ENCODE data around the gene RP9. TPM values are rescaled to one million over a fixed set of nuclear protein-coding genes. Genes with fewer than 3 reads are reported as not detected.

The RP9 gene, protein sequence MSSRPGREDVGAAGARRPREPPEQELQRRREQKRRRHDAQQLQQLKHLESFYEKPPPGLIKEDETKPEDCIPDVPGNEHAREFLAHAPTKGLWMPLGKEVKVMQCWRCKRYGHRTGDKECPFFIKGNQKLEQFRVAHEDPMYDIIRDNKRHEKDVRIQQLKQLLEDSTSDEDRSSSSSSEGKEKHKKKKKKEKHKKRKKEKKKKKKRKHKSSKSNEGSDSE
- total RNA-seq (10 to 100 TPM; 15.2 to 19.7 (median 15.6) TPM), polyA plus RNA-seq (16.3 TPM)
- long read RNA-seq, donor 1, transcript RP9-201 (6 exons, 1,121 nt), result major isoform, 29 of 31 reads
- long read RNA-seq, donor 1, partial matches to known transcripts, result 2 of 31 reads
- long read RNA-seq, donor 1, other reads (novel, unspliced or antisense), result 0 of 31 reads
- long read RNA-seq, donor 2, transcript RP9-201 (6 exons, 1,121 nt), result major isoform, 22 of 23 reads
- long read RNA-seq, donor 2, partial matches to known transcripts, result 0 of 23 reads
- long read RNA-seq, donor 2, other reads (novel, unspliced or antisense), result 1 of 23 reads
- long read RNA-seq, donor 3, transcript RP9-201 (6 exons, 1,121 nt), result major isoform, 5 of 6 reads
- long read RNA-seq, donor 3, partial matches to known transcripts, result 0 of 6 reads
- long read RNA-seq, donor 3, other reads (novel, unspliced or antisense), result 1 of 6 reads
- long read RNA-seq, donor 4, transcript RP9-201 (6 exons, 1,121 nt), result major isoform, 24 of 27 reads
- long read RNA-seq, donor 4, partial matches to known transcripts, result 0 of 27 reads
- long read RNA-seq, donor 4, other reads (novel, unspliced or antisense), result 3 of 27 reads

GRCh38 chr7:33109005-33109757 is at the start of gene RP9:
Gene RP9 (minus strand): TSS chr7:33109404. CDS start chr7:33109372, 32 bp downstream.
- under 1% methylated on average over 100 of the region's 100 CpGs for WGBS
- Histone ChIP-seq H3K9me3 (ENCODE audit: control insufficient read depth, low read length) (no peaks in the 10 kb centered on the region), H3K27ac (ENCODE audit: low read length) (peak within 1 kb of the TSS; percentile 89), H3K27me3 (ENCODE audit: control insufficient read depth, insufficient read depth) (no peaks in the 10 kb centered on the region), H3K4me1 (ENCODE audit: control insufficient read depth, insufficient read depth, low read length) (peaks cover 2% of the 10 kb centered on the region), H3K4me3 (ENCODE audit: low read length) (peak within 1 kb of the TSS; percentile 98)
- intact Hi-C loops (cut with DNase I), result loop anchor here in 2 of 4 donors (10.0 kb wide), 2 partner anchors 164 to 304 kb away; no protein-coding TSS in a partner anchor
- ATAC-seq (peak; percentile 90 to 92), DNase-seq (peak; percentile 68 to 90 (median 89))

GRCh38 chr7:33157781-33158180 is 48.6 kb upstream of the RP9 start:
- Histone ChIP-seq H3K27me3 (ENCODE audit: control insufficient read depth, insufficient read depth) (no peaks in the 10 kb centered on the region), H3K4me1 (ENCODE audit: control insufficient read depth, insufficient read depth, low read length) (peaks cover 2% of the 10 kb centered on the region), H3K4me3 (ENCODE audit: low read length) (no peak overlapping the region), H3K9me3 (ENCODE audit: control insufficient read depth, low read length) (no peaks in the 10 kb centered on the region), H3K27ac (ENCODE audit: low read length) (no peak overlapping the region)
- intact Hi-C loops (cut with DNase I), result no loop called here
- 50% methylated on average over 2 of the region's 2 CpGs for WGBS
- DNase-seq, result no peak
- ATAC-seq, result no peak

- DNase-seq (no peak), ATAC-seq (peak; percentile 54 to 85)
- Histone ChIP-seq H3K4me3 (ENCODE audit: low read length) (no peak overlapping the region), H3K27ac (ENCODE audit: low read length) (no peak overlapping the region), H3K27me3 (ENCODE audit: control insufficient read depth, insufficient read depth) (no peaks in the 10 kb centered on the region), H3K9me3 (ENCODE audit: control insufficient read depth, low read length) (no peaks in the 10 kb centered on the region), H3K4me1 (ENCODE audit: control insufficient read depth, insufficient read depth, low read length) (peaks cover 2% of the 10 kb centered on the region)
- WGBS, result 15% methylated on average over 1 of the region's 1 CpG
- intact Hi-C loops (cut with DNase I), result no loop called here
Observed at GRCh38 chr7:33157311-33157710, 48.1 kb upstream of the RP9 start.

GRCh38 chr7:33156441-33156840 is 47.2 kb upstream of the RP9 start:
- Histone ChIP-seq H3K4me1 (ENCODE audit: control insufficient read depth, insufficient read depth, low read length) (peaks cover 2% of the 10 kb centered on the region), H3K4me3 (ENCODE audit: low read length) (no peak overlapping the region), H3K27ac (ENCODE audit: low read length) (no peak overlapping the region), H3K9me3 (ENCODE audit: control insufficient read depth, low read length) (no peaks in the 10 kb centered on the region), H3K27me3 (ENCODE audit: control insufficient read depth, insufficient read depth) (no peaks in the 10 kb centered on the region)
- WGBS, result 98% methylated on average over 2 of the region's 2 CpGs
- intact Hi-C loops (cut with DNase I), result no loop called here
- no peak for DNase-seq
- ATAC-seq, result no peak

DNA sequence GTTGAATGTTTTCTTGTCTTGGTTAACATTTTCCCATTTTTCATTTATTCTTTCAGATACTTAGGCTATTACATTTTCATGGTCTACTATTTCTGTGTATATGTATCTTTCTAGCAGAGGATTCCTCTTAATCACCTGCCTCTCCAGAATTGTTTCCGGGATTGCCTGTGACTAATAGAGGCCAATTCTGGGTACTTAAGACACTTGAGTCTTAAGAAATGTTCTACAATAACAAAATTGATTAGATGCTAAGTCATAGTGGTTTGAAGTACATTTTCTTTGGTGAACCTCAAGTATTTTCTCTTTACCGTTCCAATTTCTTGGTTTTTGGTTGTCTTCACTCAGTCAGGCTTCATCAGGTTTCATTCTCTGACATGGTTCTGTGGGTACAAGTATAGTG is 46.6 kb upstream of the RP9 start:
- ATAC-seq, result no peak
- WGBS, result 98% methylated on average over 2 of the region's 2 CpGs
- DNase-seq, result no peak
- Histone ChIP-seq H3K27me3 (ENCODE audit: control insufficient read depth, insufficient read depth) (no peaks in the 10 kb centered on the region), H3K4me3 (ENCODE audit: low read length) (no peak overlapping the region), H3K27ac (ENCODE audit: low read length) (no peak overlapping the region), H3K4me1 (ENCODE audit: control insufficient read depth, insufficient read depth, low read length) (peaks cover 2% of the 10 kb centered on the region), H3K9me3 (ENCODE audit: control insufficient read depth, low read length) (no peaks in the 10 kb centered on the region)
- intact Hi-C loops (cut with DNase I), result no loop called here

DNA sequence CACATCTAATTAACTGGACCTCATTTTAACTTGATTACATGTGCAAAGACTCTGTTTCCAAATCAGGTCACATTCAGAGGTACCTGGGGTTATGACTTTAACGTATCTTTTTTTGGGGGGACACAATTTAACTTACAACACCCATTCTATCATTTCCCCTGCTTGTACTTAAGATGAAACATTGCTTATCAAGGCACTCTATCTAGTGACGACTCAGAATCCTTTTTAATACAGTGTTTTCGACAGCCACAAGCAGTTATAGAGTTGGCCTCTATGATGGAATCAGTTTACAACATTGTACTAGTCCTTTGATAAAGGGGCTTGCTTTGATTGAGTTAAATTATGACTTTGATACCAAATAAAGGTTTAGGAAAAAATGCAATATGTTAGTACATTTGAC is 42.9 kb upstream of the RP9 start:
- intact Hi-C loops (cut with DNase I), result no loop called here
- Histone ChIP-seq H3K27ac (ENCODE audit: low read length) (no peak overlapping the region), H3K27me3 (ENCODE audit: control insufficient read depth, insufficient read depth) (no peaks in the 10 kb centered on the region), H3K4me3 (ENCODE audit: low read length) (no peak overlapping the region), H3K9me3 (ENCODE audit: control insufficient read depth, low read length) (no peaks in the 10 kb centered on the region), H3K4me1 (ENCODE audit: control insufficient read depth, insufficient read depth, low read length) (peaks cover 2% of the 10 kb centered on the region)
- WGBS, result 83% methylated on average over 3 of the region's 3 CpGs
- DNase-seq, result no peak
- ATAC-seq, result no peak

DNA sequence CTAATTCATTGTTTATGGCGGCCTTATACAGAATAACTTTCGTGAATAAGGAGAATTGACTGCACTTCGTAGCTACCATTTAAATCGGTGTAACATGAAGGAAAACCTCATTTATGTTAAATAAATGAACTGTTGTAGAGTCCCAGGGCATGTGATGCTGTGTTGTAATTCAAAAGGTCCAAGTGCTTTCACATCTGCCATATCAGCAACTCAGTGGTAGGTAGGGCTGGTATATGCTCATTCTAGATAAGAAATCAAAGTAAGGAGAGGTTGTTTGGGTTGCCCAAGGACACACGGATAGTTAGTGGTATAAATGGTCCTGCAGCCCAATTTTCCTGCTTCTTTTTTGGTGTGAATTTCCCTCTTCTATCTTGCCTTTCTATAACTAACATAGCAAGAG is 36.0 kb upstream of the RP9 start:
- ATAC-seq (no peak), DNase-seq (no peak)
- Histone ChIP-seq H3K9me3 (ENCODE audit: control insufficient read depth, low read length) (no peaks in the 10 kb centered on the region), H3K4me1 (ENCODE audit: control insufficient read depth, insufficient read depth, low read length) (no peaks in the 10 kb centered on the region), H3K27me3 (ENCODE audit: control insufficient read depth, insufficient read depth) (no peaks in the 10 kb centered on the region), H3K4me3 (ENCODE audit: low read length) (no peak overlapping the region), H3K27ac (ENCODE audit: low read length) (no peak overlapping the region)
- intact Hi-C loops (cut with DNase I), result no loop called here
- WGBS, result 93% methylated on average over 5 of the region's 5 CpGs

- Histone ChIP-seq H3K27ac (ENCODE audit: low read length) (no peak overlapping the region), H3K27me3 (ENCODE audit: control insufficient read depth, insufficient read depth) (no peaks in the 10 kb centered on the region), H3K9me3 (ENCODE audit: control insufficient read depth, low read length) (no peaks in the 10 kb centered on the region), H3K4me1 (ENCODE audit: control insufficient read depth, insufficient read depth, low read length) (no peaks in the 10 kb centered on the region), H3K4me3 (ENCODE audit: low read length) (no peak overlapping the region)
- ATAC-seq (no peak), DNase-seq (no peak)
- 93% methylated on average over 4 of the region's 4 CpGs for WGBS
- intact Hi-C loops (cut with DNase I), result no loop called here
Observed at GRCh38 chr7:33143996-33144718, 35.0 kb upstream of the RP9 start.

DNA sequence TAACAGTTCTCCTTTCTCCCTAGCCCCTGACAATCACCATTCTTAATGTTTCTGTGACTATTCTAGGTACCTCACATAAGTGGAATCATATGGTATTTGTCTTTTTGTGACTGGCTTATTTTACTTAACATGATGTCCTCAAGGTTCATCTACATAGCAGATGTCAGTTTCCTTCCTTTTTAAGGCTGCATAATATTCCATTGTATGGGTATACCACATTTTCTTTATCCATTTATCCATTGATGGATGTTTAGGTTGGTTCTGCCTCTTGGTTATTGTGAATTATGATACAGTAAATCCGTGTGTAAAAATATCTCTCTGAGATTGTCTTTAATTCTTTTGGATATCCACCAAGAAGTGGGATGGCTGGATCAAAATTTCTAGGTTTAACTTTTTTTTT is 33.4 kb upstream of the RP9 start:
- Histone ChIP-seq H3K27ac (ENCODE audit: low read length) (no peak overlapping the region), H3K4me1 (ENCODE audit: control insufficient read depth, insufficient read depth, low read length) (no peaks in the 10 kb centered on the region), H3K4me3 (ENCODE audit: low read length) (no peak overlapping the region), H3K27me3 (ENCODE audit: control insufficient read depth, insufficient read depth) (no peaks in the 10 kb centered on the region), H3K9me3 (ENCODE audit: control insufficient read depth, low read length) (no peaks in the 10 kb centered on the region)
- intact Hi-C loops (cut with DNase I), result no loop called here
- DNase-seq (no peak), ATAC-seq (no peak)
- WGBS, result 92% methylated on average over 1 of the region's 1 CpG

DNA sequence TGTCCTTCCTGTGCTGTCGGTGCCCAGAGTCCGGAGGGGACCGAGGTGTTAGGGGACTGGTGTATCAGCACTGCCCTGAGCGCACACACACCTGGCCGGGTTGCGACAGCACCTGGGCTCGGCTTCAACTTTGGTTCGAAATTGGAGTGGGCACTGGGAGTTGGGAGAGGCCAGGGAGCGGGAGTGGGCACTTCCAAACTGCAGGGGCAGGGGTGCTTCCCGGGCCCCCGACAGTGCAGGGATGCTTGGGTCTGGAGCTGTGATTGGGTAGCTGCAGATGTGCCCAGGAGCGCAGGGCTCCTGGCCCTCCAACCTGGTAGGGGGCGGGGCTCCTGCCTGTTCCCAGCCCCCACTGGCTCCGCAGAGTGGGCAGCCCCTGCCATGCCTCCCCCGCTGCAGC is 27.9 kb upstream of the RP9 start:
- no peak for DNase-seq

More for the DNA sequence above, 27.9 kb upstream of the RP9 start:
- no peak overlapping the region for H3K27ac ChIP-seq (ENCODE audit: low read length)
- no peak overlapping the region for H3K4me3 ChIP-seq (ENCODE audit: low read length)
- H3K9me3 ChIP-seq (ENCODE audit: control insufficient read depth, low read length), result no peaks in the 10 kb centered on the region
- no peaks in the 10 kb centered on the region for H3K4me1 ChIP-seq (ENCODE audit: control insufficient read depth, insufficient read depth, low read length)
- no peak for ATAC-seq
- intact Hi-C loops (cut with DNase I), result no loop called here
- WGBS, result 95% methylated on average over 15 of the region's 15 CpGs
- H3K27me3 ChIP-seq (ENCODE audit: control insufficient read depth, insufficient read depth), result no peaks in the 10 kb centered on the region
